HG03378 (cell line): ENCODE measurements around the gene PLCD3.

ENCODE experiments used
- ATAC-seq: cut with Tn5 transposase; IDR thresholded peaks from one replicate; pipeline ENCODE4 v1.9.1; 2021; ENCODE audit warnings: mild to moderate bottlenecking, moderate library complexity; ENCODE audit not compliant: unreplicated experiment

PLCD3 gene

GRCh38 chr17:45104497-45104896 is 27.8 kb downstream of the PLCD3 start:
- no peak for ATAC-seq

GRCh38 chr17:45104029-45104428 is 28.3 kb downstream of the PLCD3 start:
- no peak for ATAC-seq

- ATAC-seq, result no peak
Measured at GRCh38 chr17:45103269-45103795, 29.0 kb downstream of the PLCD3 start.

- no peak for ATAC-seq
Measured at GRCh38 chr17:45102856-45103255, 29.5 kb downstream of the PLCD3 start.

GRCh38 chr17:45101883-45102811 is 30.2 kb downstream of the PLCD3 start:
- ATAC-seq, result no peak

- ATAC-seq, result no peak
Measured at GRCh38 chr17:45101546-45101882, 30.8 kb downstream of the PLCD3 start.

GRCh38 chr17:45098869-45099616 is 33.3 kb downstream of the PLCD3 start:
- no peak for ATAC-seq

- ATAC-seq, result no peak
Measured at GRCh38 chr17:45098081-45098868, 34.0 kb downstream of the PLCD3 start.

GRCh38 chr17:45096926-45097325 is 35.4 kb downstream of the PLCD3 start:
- no peak for ATAC-seq

GRCh38 chr17:45096141-45096540 is 36.2 kb downstream of the PLCD3 start:
- no peak for ATAC-seq

GRCh38 chr17:45093444-45094110 is 38.7 kb downstream of the PLCD3 start:
- ATAC-seq, result no peak

GRCh38 chr17:45092911-45093430 is 39.3 kb downstream of the PLCD3 start:
- no peak for ATAC-seq

GRCh38 chr17:45091778-45092425 is 40.4 kb downstream of the PLCD3 start:
- ATAC-seq, result no peak

- no peak for ATAC-seq
Measured at GRCh38 chr17:45090711-45091110, 41.6 kb downstream of the PLCD3 start.

- no peak for ATAC-seq
Measured at GRCh38 chr17:45088741-45089140, 43.6 kb downstream of the PLCD3 start.

GRCh38 chr17:45087978-45088377 is 44.3 kb downstream of the PLCD3 start:
- no peak for ATAC-seq

- no peak for ATAC-seq
Measured at GRCh38 chr17:45087504-45087975, 44.8 kb downstream of the PLCD3 start.

GRCh38 chr17:45086865-45087503 is 45.3 kb downstream of the PLCD3 start:
- ATAC-seq, result no peak

- ATAC-seq, result no peak
Measured at GRCh38 chr17:45086391-45086790, 45.9 kb downstream of the PLCD3 start.
